T-helper 1 cell (primary cell): Measurements from ENCODE around the gene PLA1A.
A peak's percentile ranks its signal among the peaks of the same experiment; 100 is the strongest.
"Not testable (repeated sequence)": the region's sequence is repeated elsewhere in the genome, so short reads cannot be mapped to it uniquely, and the experiment has no call there.

ENCODE experiments used
- DNase-seq, 5 donors: peaks; one replicate each; pipeline ENCODE4 v3.0.0-alpha.2; 2012 to 2020

Gene PLA1A

DNA sequence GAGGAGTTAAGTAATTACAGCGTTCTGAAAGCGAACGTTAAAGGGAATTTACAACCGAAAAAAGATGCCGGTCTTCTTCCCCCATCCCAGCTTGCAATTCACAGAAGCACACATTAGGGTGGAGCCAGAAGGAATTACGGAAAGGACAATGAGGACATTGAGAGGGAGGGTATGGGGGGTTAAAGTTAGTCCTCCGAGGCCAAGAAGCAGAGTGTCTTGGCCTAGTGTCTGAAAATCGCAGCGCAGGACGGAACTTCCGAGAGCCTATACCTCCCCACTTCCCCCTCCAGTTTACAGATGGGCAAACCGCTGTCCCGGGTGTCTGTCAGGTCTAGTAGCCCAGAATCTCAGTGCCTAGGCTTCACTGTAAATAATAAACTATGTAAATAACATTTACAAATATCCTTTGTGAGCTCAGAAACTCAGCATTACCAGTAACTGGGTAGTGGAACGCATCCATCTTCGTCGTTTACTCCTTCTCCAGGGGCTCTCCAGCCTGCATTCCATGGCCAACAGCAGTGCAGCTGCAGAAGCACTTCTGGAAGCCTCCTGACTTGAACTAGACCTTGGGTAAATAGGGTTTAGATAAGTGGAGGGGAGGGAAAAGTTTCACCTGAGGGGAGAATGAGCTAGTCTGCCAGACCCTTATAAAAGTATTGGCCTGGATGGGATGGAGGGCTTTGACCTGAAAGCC, 17.5 kb upstream of the PLA1A start:
- DNase-seq = peak in 1 of 5 donors; percentile 33

DNA sequence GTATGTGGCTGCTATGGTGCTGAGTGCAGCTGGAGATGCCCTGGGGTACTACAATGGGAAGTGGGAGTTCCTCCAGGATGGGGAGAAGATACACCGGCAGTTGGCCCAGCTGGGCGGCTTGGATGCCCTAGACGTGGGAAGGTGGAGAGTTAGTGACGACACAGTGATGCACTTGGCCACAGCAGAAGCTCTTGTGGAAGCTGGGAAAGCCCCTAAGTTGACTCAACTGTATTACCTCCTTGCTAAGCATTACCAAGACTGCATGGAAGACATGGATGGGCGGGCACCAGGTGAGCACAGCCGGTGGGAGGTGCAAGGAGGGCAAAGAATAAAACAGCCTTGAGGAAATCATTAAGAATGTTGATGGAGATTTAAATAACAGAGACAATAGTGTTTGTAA, 15.5 kb upstream of the PLA1A start:
- peak in 1 of 5 donors; percentile 45 for DNase-seq

DNA sequence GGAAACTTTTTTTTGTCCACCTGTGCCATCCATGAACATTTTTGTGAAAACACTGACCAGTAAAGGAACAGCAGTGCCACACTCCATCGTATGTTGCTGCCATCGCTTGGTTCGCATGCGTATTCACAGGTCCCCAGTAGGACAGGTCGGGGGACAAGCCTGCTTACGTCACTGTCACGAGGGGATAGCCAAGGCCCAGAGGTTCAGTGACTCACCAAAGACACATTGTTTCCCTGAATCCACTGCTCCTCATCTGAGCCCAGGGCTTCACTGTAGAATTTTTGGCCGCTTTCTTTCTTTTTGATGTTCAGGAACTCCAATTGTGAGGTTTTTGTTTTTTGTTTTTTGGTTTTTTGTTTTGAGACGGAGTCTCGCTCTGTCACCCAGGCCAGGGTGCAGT, 12.5 kb upstream of the PLA1A start:
- DNase-seq = no peak

DNA sequence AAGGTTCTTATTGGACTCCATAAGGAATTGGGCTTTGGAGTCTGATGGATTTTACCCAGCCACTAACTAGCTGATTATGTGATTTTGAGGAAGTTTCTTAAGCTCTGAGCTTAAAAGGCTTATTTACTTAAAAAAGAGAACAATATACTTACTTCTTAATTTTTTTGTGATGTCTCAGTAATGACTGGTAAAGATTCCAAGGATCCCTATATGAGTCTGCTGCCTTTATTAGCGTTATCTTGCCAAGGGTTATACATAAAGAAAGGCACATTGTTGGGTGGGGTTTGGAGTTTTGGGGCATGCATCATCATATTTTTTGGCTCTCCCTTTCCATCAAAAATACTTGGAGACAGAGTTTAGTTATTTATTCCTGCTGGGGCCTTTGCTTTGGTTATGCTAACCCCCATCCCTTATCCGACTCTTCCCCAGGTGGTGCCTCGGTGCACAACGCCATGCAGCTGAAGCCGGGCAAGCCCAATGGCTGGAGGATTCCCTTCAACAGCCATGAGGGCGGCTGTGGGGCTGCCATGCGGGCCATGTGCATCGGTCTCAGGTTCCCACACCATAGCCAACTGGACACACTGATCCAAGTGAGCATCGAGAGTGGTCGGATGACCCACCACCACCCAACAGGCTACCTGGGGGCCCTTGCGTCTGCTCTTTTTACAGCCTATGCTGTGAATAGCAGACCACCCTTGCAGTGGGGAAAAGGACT, 11.7 kb upstream of the PLA1A start:
- DNase-seq = no peak

DNA sequence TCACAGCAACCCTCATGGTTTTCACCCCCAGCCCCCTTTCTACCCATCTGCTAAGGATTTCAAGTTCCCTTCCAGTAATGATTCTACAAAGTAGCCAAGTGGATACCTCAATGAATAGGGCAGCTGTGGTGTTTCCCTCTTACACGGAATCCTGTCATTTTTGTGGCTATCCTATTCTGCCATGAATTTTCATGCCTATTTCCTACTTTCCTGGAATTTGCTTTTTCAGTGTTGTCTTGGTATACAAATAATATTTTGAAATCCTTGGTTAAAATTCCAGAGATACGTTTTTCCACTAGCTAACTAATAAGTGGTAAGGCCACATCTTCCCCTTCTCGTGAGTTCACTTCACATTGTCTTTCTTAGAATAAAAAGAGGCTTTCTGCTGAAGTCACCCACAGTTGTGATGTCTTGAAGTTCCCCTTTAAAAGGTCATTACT, 10.9 kb upstream of the PLA1A start:
- DNase-seq = no peak

DNA sequence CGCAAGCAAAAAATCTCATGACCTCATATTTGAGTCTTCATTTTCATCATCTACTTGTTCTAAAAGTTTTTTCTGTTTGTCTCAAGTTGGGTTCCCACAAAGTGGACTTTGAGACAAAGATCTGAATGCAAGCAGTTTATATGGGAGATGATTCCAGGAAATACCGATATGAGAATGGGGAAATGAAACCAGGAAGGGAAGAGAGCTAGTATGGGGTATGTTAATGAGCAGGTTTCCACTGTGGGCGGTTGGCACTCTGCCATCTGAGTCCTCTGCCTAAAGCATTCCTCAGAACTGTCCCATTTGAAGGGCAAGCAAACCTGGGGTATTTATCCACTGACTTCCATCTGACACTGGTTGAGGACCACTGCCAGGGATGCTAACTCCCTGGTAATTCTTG, 9.6 kb upstream of the PLA1A start:
- DNase-seq = no peak

DNA sequence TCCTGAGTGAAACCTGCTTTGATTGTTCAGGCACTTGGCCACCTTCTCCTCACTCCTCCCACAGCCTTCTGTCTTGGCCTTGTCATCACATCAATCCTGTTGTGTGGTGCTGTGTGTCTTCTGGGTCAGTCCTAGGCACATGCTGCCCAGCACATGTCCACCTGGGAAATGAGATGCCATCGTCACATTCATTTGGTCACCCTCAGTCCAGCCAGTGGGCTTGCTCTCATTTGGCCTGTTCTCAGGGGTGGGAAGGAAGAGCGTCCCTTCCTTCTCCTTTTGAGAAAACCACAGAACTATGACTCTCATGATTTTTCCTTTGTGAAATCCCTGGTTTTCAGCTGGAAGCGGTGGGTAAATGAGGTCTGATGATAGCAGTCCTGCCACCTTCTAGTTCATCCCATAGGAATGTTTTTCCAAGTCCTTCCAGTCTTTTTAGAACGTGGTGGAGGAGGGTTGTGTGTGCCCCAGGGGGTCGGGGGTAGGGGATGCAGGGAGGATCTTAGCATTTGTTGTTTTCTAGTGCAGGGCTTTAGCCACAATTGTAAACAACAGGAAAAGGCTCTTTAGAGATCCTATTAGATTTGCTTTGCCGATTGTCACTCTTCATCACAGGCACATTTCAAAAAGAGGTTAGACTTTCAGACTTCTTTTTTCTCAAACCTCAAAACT, 8.4 kb upstream of the PLA1A start:
- no peak for DNase-seq

DNA sequence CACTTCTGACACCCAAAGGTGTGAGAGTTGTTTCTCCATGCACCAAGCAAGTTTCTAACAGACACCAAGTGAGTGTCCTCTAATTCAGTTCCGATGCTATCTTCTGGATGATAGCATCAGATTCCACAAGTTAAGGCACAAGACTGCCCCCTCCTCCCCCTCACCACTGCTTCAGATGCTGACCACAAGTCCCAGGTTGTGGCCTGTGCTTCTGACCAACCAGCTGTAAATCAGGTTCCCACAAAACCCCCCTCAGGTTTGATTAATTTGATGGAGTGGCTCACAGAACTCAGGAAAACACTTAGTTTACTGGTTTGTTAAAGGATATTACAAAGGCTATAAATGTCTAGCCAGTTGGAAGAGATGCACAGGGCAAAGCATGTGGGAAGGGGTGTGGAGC, 7.0 kb upstream of the PLA1A start:
- DNase-seq = no peak

DNA sequence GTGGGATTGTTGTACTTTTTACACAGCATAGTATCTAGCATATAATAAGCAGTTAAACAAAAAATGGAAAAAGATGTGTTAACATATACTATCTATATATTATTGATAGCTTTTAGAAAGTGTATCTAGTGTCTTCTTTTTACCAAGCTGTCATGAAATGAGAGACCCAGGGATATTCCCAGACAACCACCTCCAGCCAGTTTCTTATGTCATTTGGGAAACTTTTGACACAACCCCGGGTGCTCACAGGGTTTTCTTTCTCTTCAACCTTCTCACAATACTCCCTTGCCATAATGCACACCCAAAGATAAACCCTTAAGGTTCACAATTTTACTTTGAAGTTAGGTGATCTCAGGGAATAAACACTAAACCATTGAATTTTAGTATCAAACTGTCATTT, 4.8 kb upstream of the PLA1A start:
- DNase-seq = no peak

DNA sequence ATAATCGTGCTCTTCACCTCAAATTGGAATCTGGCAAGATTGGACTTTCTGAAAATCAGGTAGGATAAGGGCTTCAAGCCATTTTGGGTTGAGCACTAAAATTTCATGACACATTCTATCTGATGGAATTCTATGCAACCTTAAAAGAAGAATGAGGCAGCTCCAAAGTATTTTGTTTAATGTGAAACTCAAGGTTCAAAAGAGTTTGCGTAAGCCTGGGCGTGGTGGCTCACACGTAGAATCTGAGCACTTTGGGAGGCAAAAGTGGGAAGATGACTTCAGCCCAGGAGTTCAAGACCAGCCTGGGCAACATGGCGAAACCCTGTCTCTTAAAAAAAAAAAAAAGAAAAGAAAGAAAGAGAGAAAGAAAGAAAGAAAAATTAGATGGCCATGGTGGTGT, 3.6 kb upstream of the PLA1A start:
- no peak for DNase-seq

DNA sequence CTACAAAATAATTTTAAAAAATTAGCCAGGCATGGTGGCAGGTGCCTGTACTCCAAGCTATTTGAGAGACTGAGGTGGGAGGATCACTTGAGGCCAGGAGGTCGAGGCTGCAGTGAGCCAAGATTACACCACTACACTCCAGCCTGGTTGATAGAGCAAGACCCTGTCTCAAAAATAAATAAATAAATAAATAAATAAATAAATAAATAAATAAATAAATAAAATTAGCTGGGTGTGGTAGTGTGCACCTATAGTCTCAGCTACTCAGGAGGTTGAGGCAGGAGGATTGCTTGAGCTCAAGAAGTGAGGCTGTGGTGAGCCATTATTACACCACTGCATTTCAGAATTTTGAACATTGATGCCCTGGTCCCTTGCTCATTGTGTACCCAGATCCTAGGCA, 2.8 kb upstream of the PLA1A start:
- not testable (repeated sequence) for DNase-seq

DNA sequence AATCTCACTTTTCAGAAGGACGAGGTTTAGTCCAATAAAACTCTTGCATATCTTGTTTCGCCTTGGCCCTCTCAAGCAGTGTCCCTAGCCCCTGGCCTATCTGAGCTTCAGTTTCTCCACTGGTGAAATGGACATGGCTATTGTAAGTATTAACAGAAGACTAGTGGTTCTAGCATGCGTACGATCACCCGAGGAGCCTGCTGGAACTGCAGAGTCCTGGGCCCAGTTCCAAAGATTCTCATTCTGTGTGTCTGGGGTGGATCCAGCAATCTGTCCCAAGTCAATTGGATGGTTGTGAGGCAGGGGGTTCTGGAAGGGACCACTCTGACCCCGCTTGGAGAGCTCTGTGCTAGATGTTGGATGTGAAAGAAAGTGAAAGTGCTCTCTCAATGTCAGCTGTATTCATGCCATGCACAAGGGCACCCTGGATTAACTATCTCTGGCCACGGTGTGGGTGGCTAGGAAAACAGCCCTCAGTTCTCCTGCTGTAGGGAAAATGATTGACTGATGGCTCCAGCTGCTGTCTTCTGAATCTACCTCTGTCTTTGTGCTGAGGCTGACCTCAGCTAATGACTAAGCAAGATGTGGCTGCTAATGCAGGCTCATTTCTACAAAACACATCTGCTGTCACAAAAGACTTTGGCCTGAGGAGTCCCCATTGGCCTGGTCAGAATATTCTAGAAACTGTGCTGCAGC, 1.9 kb upstream of the PLA1A start:
- no peak for DNase-seq

DNA sequence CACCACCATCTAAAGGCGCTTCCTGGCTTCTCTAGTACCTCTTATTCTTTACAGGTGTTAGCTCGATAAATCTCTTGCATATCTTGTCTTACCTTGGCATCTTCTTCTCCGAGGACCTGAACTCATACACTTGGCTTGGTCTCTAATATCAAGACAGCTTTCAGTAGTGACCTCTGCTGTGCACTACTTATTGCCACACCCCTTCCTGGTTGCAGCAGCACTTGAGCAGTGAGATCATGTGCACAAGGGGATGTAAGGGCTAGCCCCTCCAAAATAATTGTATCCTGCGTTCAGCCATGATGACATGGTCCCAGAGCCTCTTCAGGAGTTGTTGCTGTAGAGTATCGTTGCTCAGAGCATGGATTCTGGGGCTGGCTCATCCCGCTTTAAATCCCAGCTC, 1.3 kb upstream of the PLA1A start:
- no peak for DNase-seq

DNA sequence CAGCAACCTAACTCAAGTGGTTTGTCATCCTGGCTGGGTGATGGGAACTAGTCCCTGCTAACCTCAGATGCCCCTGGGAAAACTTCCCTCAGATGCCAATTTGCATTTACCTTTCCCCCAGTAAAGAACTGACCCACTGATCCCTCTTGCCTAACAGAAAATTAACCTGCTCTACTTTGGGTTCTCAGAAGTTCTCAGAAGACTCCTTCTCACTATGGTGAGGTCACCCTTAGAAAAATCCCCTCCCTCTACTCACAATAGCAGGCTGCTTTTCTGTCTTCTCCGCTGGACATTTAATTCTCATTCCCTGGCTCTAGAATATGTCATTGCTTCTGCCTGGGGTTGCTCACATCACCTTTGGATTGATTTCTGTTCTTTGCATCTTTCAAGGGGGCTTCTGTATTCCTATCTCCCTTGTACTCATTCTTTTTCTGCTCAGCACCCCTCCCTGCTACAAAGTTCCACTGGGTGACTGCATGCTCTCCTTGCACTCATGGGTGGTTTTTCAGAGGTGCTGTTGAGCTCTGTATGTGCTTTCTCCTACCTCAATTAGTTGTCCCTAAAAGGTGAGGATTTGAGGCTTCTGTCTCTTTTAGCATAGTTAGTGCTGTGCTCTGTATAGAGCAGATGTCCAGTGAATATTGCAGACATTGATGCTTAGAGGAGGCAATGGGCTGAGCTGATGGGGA, 869 bp downstream of the PLA1A start:
- DNase-seq = no peak

DNA sequence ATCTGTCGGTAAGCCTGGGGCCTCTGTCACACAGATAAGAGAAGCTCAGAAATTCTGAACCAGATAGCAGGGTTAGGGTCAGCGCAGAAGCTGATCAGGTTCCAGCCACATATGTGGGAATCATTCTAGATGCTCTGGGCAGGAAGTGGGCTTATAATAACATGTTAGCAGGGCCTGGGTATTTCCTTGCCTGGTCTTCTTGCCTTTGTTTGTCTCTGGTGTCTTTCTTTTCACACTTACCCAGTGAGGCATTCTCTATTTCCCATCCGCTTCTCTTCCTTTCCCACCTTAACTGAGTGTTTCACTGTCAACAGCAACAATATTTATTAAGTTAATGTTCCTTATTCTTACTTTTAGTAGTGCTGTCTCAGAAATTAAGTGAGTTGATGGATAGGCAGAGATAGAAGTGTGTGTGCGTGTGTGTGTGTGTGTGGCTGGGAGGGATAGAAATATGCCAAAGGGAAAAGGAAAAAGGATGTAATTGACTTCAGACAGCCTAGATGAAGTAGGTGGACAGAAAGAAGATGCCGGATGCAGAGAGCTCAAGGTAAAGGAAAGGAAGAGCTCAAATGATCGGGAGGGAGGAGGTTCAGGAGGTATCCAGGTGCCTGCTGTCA, 2.0 kb downstream of the PLA1A start:
- no peak for DNase-seq

DNA sequence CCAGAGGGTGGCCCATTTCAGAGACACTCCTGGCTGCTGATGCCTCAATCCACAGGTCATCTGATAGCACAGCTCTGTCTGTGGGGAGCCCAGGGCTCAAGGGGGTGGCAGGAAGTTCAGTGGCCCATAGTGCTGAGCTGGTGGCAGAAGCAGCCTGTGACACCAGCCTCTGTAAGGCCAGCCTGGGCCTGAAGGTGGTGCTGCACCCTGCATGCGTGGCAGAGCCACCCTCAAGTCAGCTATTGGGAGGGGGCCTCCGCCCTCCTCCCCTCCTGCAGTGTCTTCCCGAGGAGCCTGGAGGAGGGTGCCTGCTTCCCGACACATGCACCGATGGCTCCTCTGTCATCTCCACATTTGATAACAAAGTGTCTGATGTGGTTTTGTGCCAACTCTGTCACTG, 3.0 kb downstream of the PLA1A start:
- DNase-seq = peak in 1 of 5 donors; percentile 59

DNA sequence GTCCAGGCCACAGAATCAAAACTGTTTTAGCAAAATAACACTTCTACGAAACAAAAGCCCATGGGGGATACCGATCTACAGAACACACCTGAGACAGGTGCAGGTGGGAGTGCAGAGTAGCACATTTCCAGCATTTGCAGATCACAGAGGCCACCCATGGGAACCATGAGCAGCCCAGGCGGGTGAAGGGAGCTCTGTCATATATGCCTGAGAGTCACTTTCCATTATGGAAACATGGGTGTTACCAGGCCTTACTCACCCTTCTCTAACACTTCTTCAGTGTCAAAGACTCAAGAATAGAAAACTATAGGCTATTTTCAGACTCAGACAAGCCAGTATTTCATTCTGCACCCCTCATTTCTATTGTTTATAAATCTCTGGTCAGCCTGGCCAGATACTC, 3.5 kb downstream of the PLA1A start:
- no peak for DNase-seq

DNA sequence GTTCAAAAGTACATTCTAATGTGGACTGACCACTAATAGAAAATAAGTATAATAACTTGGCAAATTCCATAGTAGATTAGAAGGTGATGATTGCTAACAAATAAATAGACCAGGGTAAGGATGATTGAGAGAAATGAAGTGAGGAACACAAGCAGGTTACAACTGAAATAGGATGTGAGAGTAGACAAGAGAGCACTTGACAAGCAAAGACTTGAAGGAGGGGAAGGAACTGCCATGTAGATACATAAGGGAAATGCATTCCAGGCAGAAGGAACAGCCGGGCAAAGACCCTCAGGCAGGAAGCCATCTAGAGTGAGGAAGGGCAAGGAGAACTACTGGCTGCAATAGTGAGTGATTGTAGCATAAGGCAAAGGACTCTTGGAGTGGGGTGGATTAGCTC, 5.0 kb downstream of the PLA1A start:
- DNase-seq = no peak

DNA sequence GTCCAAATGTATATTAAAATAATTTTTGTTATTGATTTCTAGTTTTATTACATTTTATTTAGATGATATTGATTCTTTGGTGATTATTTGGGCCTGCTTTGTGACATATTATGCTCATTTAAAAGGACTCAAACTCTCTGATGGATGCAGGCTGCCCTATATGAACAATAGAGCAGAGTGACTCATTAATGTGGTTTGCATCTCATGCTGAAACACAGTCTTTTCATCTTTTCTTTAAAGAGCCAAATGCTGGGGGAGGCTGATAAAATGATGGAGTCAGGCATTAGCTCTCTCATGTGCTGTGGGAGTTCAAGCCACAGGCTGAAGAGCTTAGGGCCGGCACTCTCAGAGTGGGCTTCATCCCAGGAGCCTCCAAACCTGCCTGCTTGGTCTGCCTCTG, 7.2 kb downstream of the PLA1A start:
- DNase-seq = no peak

DNA sequence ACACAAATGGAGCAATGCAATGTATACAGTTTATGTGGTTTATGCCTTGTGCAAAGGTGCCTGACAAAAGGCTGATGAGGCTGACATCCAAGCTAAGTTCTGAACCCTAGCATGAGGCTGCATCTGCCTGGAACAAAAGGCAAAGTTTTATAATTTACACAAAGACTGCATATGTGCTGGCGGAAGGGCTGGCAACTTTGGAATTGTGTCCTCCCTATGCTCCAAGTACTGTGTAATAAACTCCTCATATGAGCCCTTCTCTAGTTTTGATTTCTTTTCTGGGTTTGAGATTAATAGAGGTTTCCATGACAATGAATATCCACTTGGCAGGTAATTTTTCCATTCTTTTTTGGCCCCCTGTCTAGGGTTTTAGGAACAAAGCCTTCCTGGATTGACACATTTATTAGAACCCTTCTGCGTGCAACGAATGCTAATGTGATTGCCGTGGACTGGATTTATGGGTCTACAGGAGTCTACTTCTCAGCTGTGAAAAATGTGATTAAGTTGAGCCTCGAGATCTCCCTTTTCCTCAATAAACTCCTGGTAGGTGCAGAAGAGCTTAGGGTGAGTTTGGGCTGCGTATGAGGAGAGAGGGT, 10.8 kb downstream of the PLA1A start:
- no peak for DNase-seq

DNA sequence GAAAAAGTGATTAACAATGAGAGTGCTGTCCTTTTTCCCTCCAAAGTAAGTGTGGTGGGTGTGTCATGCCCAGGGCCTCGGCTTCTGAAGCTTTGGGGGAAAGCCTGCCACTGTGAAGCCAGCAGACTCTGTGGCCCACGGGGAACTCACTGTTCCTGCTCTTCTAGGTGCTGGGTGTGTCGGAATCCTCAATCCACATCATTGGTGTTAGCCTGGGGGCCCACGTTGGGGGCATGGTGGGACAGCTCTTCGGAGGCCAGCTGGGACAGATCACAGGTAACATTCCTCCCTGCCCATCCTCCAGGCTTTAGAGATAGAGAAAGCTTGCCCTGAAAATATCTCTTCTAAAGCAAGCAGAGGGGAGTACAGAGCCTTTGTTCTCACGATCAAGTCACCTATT, 11.6 kb downstream of the PLA1A start:
- DNase-seq = no peak

DNA sequence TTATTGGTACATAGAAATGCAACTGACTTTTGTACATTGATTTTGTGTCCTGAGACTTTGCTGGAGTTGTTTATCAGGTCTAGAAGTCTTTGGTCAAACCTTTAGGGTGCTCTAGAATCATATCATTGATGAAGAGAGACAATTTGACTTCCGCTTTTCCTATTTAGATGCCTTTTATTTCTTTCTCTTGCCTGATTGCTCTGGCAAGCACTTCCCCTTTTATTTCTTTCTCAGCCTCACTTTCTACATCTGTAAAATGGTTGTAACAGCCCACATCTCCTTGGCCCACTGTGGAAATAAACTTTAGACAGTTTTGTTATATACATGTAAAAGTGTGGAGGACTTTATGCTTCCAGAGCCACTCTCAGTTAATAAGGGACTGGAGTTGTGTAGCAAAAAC, 14.0 kb downstream of the PLA1A start:
- DNase-seq = no peak
